ENCODE measurements around the gene GPR157.

Gene GPR157

DNA sequence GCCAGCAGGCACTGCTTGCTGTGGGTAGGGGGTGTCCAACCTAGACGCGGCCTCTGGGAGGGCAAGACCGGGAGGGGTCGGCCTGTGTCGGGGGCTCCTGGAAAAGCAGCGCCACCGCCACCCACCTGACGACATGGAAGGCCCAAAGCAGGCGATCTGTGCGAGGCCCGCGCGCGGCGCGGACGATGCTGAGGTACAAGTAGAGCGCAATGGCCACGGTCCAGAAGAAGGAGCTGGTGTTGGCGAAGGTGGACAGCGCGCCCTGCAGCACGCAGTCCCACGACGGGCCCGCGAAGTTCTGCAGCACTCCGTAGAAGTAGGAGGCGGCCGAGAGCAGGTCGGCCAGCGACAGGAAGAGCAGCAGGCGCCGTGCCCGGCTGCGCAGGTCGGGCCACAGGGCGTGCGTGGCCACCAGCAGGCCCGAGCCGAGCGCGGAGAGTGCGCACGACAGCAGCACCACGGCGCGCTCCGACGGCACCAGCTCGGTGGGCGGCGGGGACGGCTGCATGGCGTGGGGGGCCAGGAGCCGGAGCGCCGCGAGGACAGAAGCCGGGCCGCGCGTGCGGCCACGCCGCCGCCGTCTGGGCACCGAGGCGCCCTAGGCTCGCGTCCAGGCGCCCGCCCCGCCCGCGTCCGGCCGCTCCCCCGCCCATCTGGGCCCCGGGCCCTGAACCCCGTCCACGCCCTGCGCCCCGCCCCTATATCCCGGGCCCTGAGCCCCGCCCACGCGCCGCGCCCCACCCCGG lies at the start of gene GPR157:
TSS of gene GPR157 (minus strand) at position 583 of the 746 bp plus-strand sequence. CDS start at position 508, 75 bp downstream.
- Histone ChIP-seq H3K36me3 (ENCODE audit: insufficient read depth, low read length) (no peaks in the 10 kb centered on the region), H3K9me3 (ENCODE audit: low read length) (peaks cover 6% of the 10 kb centered on the region), H3K27me3 (ENCODE audit: insufficient read depth, low read length) (peaks cover 35% of the 10 kb centered on the region), H3K4me3 (ENCODE audit: low read length) (no peak within 1 kb of the TSS), H3K4me1 (ENCODE audit: insufficient read depth, low read length) (no peaks in the 10 kb centered on the region), H2AFZ (ENCODE audit: low read depth, low read length) (peak within 1 kb of the TSS; percentile 46)

DNA sequence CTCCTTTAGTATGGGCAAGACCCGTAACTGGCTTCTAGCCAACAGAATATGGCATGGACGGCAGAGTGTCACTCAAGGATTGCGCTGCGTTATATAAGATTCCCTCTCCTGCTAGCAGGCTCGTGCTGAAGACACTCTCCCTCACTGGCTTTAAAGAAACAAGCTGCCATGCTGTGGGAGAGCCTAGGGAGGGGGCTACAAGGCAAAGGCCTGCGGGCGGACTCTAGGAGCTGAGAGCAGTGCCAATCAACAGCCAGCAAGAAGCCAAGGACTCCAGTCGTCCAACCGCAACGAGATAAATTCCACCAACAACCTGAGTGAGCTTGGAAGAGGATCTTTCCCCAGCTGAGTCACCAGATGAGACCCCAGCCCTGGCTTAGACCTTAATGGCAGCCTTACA lies 45.9 kb upstream of the GPR157 start:
- Histone ChIP-seq H2AFZ (ENCODE audit: low read depth, low read length) (no peak overlapping the region), H3K4me1 (ENCODE audit: insufficient read depth, low read length) (no peaks in the 10 kb centered on the region), H3K36me3 (ENCODE audit: insufficient read depth, low read length) (no peaks in the 10 kb centered on the region), H3K9me3 (ENCODE audit: low read length) (no peaks in the 10 kb centered on the region), H3K27me3 (ENCODE audit: insufficient read depth, low read length) (no peaks in the 10 kb centered on the region), H3K4me3 (ENCODE audit: low read length) (no peak overlapping the region)

DNA sequence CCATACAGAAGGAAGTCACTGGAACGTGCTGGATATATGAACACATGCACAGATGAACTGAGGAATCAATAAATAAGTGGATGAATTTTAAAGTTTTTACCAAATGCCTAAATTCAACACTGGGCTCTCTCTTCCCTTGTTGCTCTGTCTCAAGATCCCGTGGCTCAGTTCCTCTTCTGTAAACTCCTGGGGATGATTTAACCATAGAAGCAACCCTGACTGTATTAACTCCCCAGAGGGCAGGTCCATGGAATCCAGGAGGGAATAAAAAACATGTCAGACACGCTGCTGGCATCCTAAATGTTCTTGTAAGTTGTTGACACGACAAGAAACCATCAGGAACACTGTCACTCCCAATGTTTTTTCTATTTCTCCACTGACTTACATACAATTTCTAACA lies 45.3 kb upstream of the GPR157 start:
- Histone ChIP-seq H3K4me3 (ENCODE audit: low read length) (no peak overlapping the region), H3K27me3 (ENCODE audit: insufficient read depth, low read length) (no peaks in the 10 kb centered on the region), H3K9me3 (ENCODE audit: low read length) (no peaks in the 10 kb centered on the region), H2AFZ (ENCODE audit: low read depth, low read length) (no peak overlapping the region), H3K36me3 (ENCODE audit: insufficient read depth, low read length) (no peaks in the 10 kb centered on the region), H3K4me1 (ENCODE audit: insufficient read depth, low read length) (no peaks in the 10 kb centered on the region)

DNA sequence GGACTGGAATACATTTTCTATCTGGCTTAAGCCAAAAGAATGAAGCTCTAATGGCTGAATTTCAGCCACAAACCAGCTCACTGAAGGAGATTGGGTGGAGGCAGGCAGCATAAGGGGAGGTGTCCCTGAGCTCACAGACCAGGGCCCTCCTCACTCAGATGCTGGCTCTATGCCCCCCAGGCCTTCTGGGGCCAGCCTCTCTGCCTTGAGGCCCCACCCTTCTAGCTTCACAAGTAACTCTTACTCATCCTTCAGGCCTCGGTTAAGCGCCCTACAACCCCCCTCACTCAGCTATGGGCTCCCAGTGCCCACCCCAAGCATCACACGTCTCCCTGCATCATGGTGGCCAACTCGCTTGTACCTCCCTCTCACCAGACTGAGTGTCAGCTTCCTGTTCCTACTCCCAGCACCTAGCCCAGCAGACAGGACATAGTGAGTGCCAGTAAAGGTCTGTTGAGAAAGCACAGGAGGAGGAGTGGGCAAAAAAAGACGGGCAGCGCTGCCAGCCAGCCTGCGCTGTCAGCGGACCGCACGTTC lies 40.8 kb upstream of the GPR157 start:
- no peak overlapping the region for H2AFZ ChIP-seq (ENCODE audit: low read depth, low read length)
- no peaks in the 10 kb centered on the region for H3K9me3 ChIP-seq (ENCODE audit: low read length)
- no peaks in the 10 kb centered on the region for H3K27me3 ChIP-seq (ENCODE audit: insufficient read depth, low read length)
- H3K36me3 ChIP-seq (ENCODE audit: insufficient read depth, low read length): no peaks in the 10 kb centered on the region
- no peaks in the 10 kb centered on the region for H3K4me1 ChIP-seq (ENCODE audit: insufficient read depth, low read length)
- no peak overlapping the region for H3K4me3 ChIP-seq (ENCODE audit: low read length)

DNA sequence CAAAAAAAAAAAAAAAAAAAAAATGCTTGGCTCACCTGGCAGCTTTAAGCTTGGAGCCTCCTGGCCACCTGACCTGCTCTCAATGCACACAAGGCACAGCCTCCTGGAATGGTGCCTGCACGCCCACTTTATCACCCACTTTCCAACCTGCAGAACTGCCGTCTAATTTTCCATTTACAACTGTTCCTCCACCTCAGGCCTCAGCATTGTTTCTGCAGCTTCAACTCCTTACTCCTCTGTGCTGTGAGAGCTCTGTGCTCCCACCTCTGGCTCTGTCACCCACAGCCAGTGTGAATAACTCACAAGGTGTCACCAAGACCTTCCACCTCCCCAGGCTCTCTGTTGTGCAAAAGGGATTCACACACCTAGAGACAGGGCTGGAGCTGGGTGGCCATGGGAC lies 38.7 kb upstream of the GPR157 start:
- Histone ChIP-seq H2AFZ (ENCODE audit: low read depth, low read length) (no peak overlapping the region), H3K4me3 (ENCODE audit: low read length) (no peak overlapping the region), H3K9me3 (ENCODE audit: low read length) (no peaks in the 10 kb centered on the region), H3K4me1 (ENCODE audit: insufficient read depth, low read length) (no peaks in the 10 kb centered on the region), H3K27me3 (ENCODE audit: insufficient read depth, low read length) (no peaks in the 10 kb centered on the region), H3K36me3 (ENCODE audit: insufficient read depth, low read length) (no peaks in the 10 kb centered on the region)

GRCh38 chr1:9166289-9167235 lies 37.7 kb upstream of the GPR157 start:
- Histone ChIP-seq H3K27me3 (ENCODE audit: insufficient read depth, low read length) (no peaks in the 10 kb centered on the region), H3K9me3 (ENCODE audit: low read length) (no peaks in the 10 kb centered on the region), H3K4me1 (ENCODE audit: insufficient read depth, low read length) (peaks cover 2% of the 10 kb centered on the region), H2AFZ (ENCODE audit: low read depth, low read length) (no peak overlapping the region), H3K36me3 (ENCODE audit: insufficient read depth, low read length) (no peaks in the 10 kb centered on the region), H3K4me3 (ENCODE audit: low read length) (no peak overlapping the region)

- H3K9me3 ChIP-seq (ENCODE audit: low read length): no peaks in the 10 kb centered on the region
- H3K4me1 ChIP-seq (ENCODE audit: insufficient read depth, low read length): peaks cover 2% of the 10 kb centered on the region
- H3K4me3 ChIP-seq (ENCODE audit: low read length): no peak overlapping the region
- no peak overlapping the region for H2AFZ ChIP-seq (ENCODE audit: low read depth, low read length)
- H3K27me3 ChIP-seq (ENCODE audit: insufficient read depth, low read length): no peaks in the 10 kb centered on the region
- no peaks in the 10 kb centered on the region for H3K36me3 ChIP-seq (ENCODE audit: insufficient read depth, low read length)
Observed at GRCh38 chr1:9165396-9165795, 36.5 kb upstream of the GPR157 start.

DNA sequence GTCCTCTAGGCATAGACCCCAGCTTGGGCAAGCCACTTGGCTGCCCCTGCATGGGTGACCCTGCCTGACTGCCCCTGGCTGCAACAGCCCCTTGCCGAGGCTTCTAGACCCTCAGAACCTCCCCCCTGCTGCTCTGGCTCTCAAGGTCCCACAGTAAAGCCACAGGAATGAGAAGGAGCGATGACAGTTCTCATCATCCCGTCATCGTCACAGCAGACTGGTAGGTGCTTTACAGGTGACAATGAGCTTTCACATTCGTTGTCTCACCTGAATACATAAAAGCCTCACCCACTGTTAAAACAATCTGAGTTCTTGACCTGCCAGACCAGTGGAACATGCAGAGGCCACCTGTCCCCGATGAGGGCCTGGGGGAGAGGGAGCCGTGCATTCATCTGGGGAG lies 36.0 kb upstream of the GPR157 start:
- Histone ChIP-seq H3K27me3 (ENCODE audit: insufficient read depth, low read length) (no peaks in the 10 kb centered on the region), H3K4me3 (ENCODE audit: low read length) (no peak overlapping the region), H3K4me1 (ENCODE audit: insufficient read depth, low read length) (peaks cover 2% of the 10 kb centered on the region), H3K9me3 (ENCODE audit: low read length) (no peaks in the 10 kb centered on the region), H3K36me3 (ENCODE audit: insufficient read depth, low read length) (no peaks in the 10 kb centered on the region), H2AFZ (ENCODE audit: low read depth, low read length) (no peak overlapping the region)

DNA sequence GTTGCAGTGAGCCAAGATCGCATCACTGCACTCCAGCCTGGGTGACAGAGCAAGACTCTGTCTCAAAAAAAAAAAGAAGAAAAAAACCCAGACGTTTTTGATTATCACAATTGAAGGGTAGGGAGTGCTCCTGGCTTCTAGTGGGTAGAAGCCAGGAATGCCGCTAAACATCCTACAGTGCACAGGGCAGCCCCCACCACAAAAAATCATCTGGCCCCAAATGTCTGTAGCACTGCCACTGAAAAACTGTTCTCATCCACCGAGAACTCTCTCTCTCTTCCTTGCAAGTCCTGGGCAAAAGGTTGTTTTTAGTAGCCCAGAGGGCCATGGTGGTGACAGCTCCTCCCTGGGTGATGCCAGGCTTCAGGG lies 35.6 kb upstream of the GPR157 start:
- Histone ChIP-seq H3K4me3 (ENCODE audit: low read length) (no peak overlapping the region), H3K36me3 (ENCODE audit: insufficient read depth, low read length) (no peaks in the 10 kb centered on the region), H3K4me1 (ENCODE audit: insufficient read depth, low read length) (peaks cover 2% of the 10 kb centered on the region), H3K27me3 (ENCODE audit: insufficient read depth, low read length) (no peaks in the 10 kb centered on the region), H2AFZ (ENCODE audit: low read depth, low read length) (no peak overlapping the region), H3K9me3 (ENCODE audit: low read length) (no peaks in the 10 kb centered on the region)

DNA sequence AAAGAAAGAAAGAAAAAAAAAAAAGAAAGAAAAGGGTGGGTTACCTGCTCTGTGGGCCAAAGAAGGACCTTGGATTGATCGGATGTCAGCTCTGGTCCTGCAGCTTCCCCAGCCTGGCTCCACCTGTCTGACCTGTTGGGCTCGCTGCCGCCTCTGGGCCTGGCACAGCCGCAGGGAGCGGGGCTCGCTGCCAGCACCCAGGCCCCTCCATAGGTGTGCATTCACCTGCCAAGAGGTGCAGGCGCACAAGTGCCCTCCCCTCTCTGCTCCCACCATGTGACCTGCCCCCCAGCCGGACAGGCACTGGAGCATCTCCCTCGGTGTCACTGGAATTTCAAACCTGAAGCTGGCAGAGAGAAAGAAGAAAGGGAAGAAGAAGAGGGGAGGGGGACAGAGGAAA lies 33.1 kb upstream of the GPR157 start:
- H3K4me1 ChIP-seq (ENCODE audit: insufficient read depth, low read length): peaks cover 2% of the 10 kb centered on the region
- no peak overlapping the region for H2AFZ ChIP-seq (ENCODE audit: low read depth, low read length)
- H3K27me3 ChIP-seq (ENCODE audit: insufficient read depth, low read length): no peaks in the 10 kb centered on the region
- no peaks in the 10 kb centered on the region for H3K36me3 ChIP-seq (ENCODE audit: insufficient read depth, low read length)
- H3K4me3 ChIP-seq (ENCODE audit: low read length): no peak overlapping the region
- H3K9me3 ChIP-seq (ENCODE audit: low read length): no peaks in the 10 kb centered on the region

DNA sequence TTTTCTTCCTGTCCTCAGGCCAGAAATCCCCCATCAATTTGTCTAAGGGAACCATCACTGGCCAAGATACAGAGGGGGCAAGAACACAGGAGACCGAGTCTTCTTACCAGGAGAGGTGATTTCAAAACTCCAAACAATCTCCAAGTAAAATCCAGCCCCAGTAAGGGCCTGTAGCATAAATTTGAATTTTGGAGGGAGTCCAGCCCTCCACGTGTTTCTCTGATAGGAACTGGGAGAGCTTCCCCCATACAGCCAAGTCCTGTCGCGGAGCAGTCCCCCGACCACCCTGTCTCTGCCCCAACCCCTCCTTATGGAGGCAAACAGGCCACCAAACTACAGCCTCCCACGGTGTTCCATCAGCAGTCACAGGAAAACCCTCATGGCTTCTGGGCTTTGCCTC lies 32.4 kb upstream of the GPR157 start:
- H3K9me3 ChIP-seq (ENCODE audit: low read length): no peaks in the 10 kb centered on the region
- H3K4me3 ChIP-seq (ENCODE audit: low read length): no peak overlapping the region
- no peak overlapping the region for H2AFZ ChIP-seq (ENCODE audit: low read depth, low read length)
- H3K27me3 ChIP-seq (ENCODE audit: insufficient read depth, low read length): no peaks in the 10 kb centered on the region
- H3K4me1 ChIP-seq (ENCODE audit: insufficient read depth, low read length): peaks cover 2% of the 10 kb centered on the region
- H3K36me3 ChIP-seq (ENCODE audit: insufficient read depth, low read length): no peaks in the 10 kb centered on the region

GRCh38 chr1:9160079-9160717 lies 31.3 kb upstream of the GPR157 start:
- no peaks in the 10 kb centered on the region for H3K36me3 ChIP-seq (ENCODE audit: insufficient read depth, low read length)
- H3K9me3 ChIP-seq (ENCODE audit: low read length): no peaks in the 10 kb centered on the region
- peaks cover 2% of the 10 kb centered on the region for H3K4me1 ChIP-seq (ENCODE audit: insufficient read depth, low read length)
- no peak overlapping the region for H2AFZ ChIP-seq (ENCODE audit: low read depth, low read length)
- H3K4me3 ChIP-seq (ENCODE audit: low read length): no peak overlapping the region
- no peaks in the 10 kb centered on the region for H3K27me3 ChIP-seq (ENCODE audit: insufficient read depth, low read length)

- no peak overlapping the region for H3K4me3 ChIP-seq (ENCODE audit: low read length)
- H3K36me3 ChIP-seq (ENCODE audit: insufficient read depth, low read length): no peaks in the 10 kb centered on the region
- no peaks in the 10 kb centered on the region for H3K27me3 ChIP-seq (ENCODE audit: insufficient read depth, low read length)
- H3K9me3 ChIP-seq (ENCODE audit: low read length): no peaks in the 10 kb centered on the region
- no peak overlapping the region for H2AFZ ChIP-seq (ENCODE audit: low read depth, low read length)
- no peaks in the 10 kb centered on the region for H3K4me1 ChIP-seq (ENCODE audit: insufficient read depth, low read length)
Observed at GRCh38 chr1:9155879-9156278, 27.0 kb upstream of the GPR157 start.

All from neuron (in vitro differentiated cells).